CD4-positive, alpha-beta memory T cell (primary cell): ENCODE results near the gene SATB2. TPM values are rescaled to one million over a fixed set of nuclear protein-coding genes. Genes with fewer than 3 reads are reported as not detected.

Experiments
- CTCF ChIA-PET: fragments of 350-600 bp; sonication (Branson Sonifier 250); formaldehyde crosslinking; loops from one replicate; lab custom pipeline; 2021; ENCODE audit warnings: inconsistent platforms; ENCODE audit not compliant: partially characterized antibody; lab: Charles Lee
- POLR2A ChIA-PET: fragments of 350-600 bp; sonication (Branson Sonifier 250); formaldehyde crosslinking; loops from one replicate; lab custom pipeline; 2021; ENCODE audit not compliant: partially characterized antibody; lab: Charles Lee
- DNase-seq, 5 donors: peaks; one replicate each; pipeline versions ENCODE4 v3.0.0 to v3.0.0-alpha.2; 2020 to 2022; ENCODE audit warnings: mixed read lengths in 1 of 5
- H3K27ac ChIP-seq: one replicate; pipeline ENCODE4 v1.7.0; 2013; ENCODE audit warnings: low read depth, low read length
- H3K27me3 ChIP-seq: 2 replicates; pipeline ENCODE4 v1.7.0; 2013; ENCODE audit warnings: mild to moderate bottlenecking, low read length, moderate library complexity; ENCODE audit not compliant: insufficient read depth
- H3K36me3 ChIP-seq: 2 replicates; pipeline ENCODE4 v1.7.0; 2013; ENCODE audit warnings: mild to moderate bottlenecking, low read length, moderate library complexity; ENCODE audit not compliant: insufficient read depth
- H3K4me1 ChIP-seq: 2 replicates; pipeline ENCODE4 v1.7.0; 2013; ENCODE audit warnings: mild to moderate bottlenecking, low read length, moderate library complexity; ENCODE audit not compliant: insufficient read depth
- H3K4me3 ChIP-seq, 2 donors: one replicate each; pipeline ENCODE4 v1.7.0; 2013; ENCODE audit warnings: low read length in 2 of 2, mild to moderate bottlenecking in 1 of 2
- H3K9me3 ChIP-seq, 2 donors: one replicate each; pipeline ENCODE4 v1.7.0; 2013; ENCODE audit warnings: low read length in 2 of 2, control low read depth in 1 of 2; ENCODE audit not compliant: control insufficient read depth in 1 of 2
- H3K27ac Mint-ChIP-seq, 7 donors: one replicate each; pipeline ENCODE4 v1.8.0; 2020 to 2021; ENCODE audit warnings: mixed read lengths in 7 of 7, mild to moderate bottlenecking in 6 of 7, inconsistent platforms in 3 of 7, moderate library complexity in 3 of 7
- H3K27me3 Mint-ChIP-seq, 2 donors: one replicate each; pipeline ENCODE4 v1.8.0; 2020 to 2021; ENCODE audit warnings: mixed read lengths in 2 of 2
- H3K36me3 Mint-ChIP-seq, 2 donors: one replicate each; pipeline ENCODE4 v1.8.0; 2020 to 2021; ENCODE audit warnings: mixed read lengths in 2 of 2, inconsistent platforms in 1 of 2, mild to moderate bottlenecking in 1 of 2
- H3K4me1 Mint-ChIP-seq, 4 donors: one replicate each; pipeline ENCODE4 v1.8.0; 2020 to 2021; ENCODE audit warnings: mixed read lengths in 4 of 4, mild to moderate bottlenecking in 1 of 4
- H3K4me3 Mint-ChIP-seq, 8 donors: one replicate each; pipeline ENCODE4 v1.8.0; 2020 to 2021; ENCODE audit warnings: mixed read lengths in 8 of 8, mild to moderate bottlenecking in 7 of 8, moderate library complexity in 6 of 8, inconsistent platforms in 3 of 8
- H3K9me3 Mint-ChIP-seq, 8 donors: one replicate each; pipeline ENCODE4 v1.8.0; 2020 to 2021; ENCODE audit warnings: mixed read lengths in 8 of 8, mild to moderate bottlenecking in 5 of 8, inconsistent platforms in 3 of 8, moderate library complexity in 1 of 8
- intact Hi-C: fragments of 100-400 bp; cut with micrococcal nuclease; formaldehyde crosslinking; loops from one replicate; pipeline ENCODE4 v1.15.1; 2023
- polyA plus RNA-seq, 2 donors: library from polyadenylated mRNA; unstranded; fragments of 300-500 nt; fragmentation: Illumina TruSeq; gene quantifications; one replicate each; pipeline ENCODE4 v1.2.3, GENCODE V29; 2021
- total RNA-seq, 2 experiments: library from RNA; stranded (reverse); gene quantifications; one replicate each; pipeline ENCODE4 v1.2.3, GENCODE V29; 2021

The SATB2 gene
- total and polyA plus RNA-seq, 4 experiments from 2014 or later = 0.06 TPM; not detected in 3

DNA sequence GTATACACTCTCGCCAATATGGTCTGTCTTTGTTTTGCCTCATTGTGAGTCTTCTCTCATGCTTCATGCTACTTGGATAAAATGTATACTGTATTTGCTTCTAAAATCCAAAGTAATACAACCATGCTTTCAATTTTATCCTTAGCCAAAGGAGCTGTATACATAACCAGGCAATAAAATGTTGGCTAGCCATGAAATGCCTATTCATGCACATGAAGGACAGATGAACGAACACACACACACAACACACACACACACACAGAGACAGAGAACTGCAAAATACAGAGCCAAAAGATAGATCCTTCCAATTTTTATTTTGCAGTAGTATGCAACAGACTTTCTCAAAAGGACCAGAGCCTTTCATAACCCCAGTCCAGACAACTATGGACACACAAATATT is 113.7 kb downstream of the SATB2 start:
- Mint-ChIP-seq H3K9me3 (peaks cover 0 to 3% (median 0%) of the 10 kb centered on the region in 8 donors), H3K4me1 (no peaks in the 10 kb centered on the region), H3K4me3 (no peak overlapping the region), H3K36me3 (no peaks in the 10 kb centered on the region), H3K27me3 (peaks cover 0 to 4% of the 10 kb centered on the region in 2 donors), H3K27ac (no peak overlapping the region)
- no peaks in the 10 kb centered on the region for H3K4me1 ChIP-seq
- H3K27ac ChIP-seq = no peak overlapping the region
- ChIA-PET CTCF (no interaction called here), POLR2A (no interaction called here)
- DNase-seq = no peak
- no peaks in the 10 kb centered on the region for H3K36me3 ChIP-seq
- no peaks in the 10 kb centered on the region for H3K9me3 ChIP-seq
- intact Hi-C loops = no loop called here
- H3K27me3 ChIP-seq = no peaks in the 10 kb centered on the region
- no peak overlapping the region for H3K4me3 ChIP-seq

DNA sequence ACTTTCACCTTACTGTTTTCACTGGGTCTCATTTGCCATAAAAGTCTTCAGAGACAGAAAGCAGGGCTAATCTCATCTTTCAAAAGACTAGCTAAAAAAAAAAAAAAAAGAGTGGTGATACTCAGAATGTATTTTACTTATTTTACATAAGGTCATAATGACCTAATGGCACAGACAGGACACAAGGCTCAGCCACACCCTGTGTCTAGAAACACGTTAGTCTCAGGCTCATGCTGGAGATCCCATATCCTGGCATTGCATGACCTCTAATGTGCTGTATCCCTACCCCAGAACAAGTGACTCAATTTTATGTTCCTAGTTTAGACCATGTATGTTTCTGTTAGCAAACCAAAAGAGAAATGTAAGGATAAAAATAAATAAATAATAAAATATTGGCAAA is 115.4 kb downstream of the SATB2 start:
- Histone ChIP-seq H3K4me1 (no peaks in the 10 kb centered on the region), H3K27ac (no peak overlapping the region), H3K27me3 (no peaks in the 10 kb centered on the region), H3K9me3 (no peaks in the 10 kb centered on the region), H3K4me3 (no peak overlapping the region), H3K36me3 (no peaks in the 10 kb centered on the region)
- no peak overlapping the region for H3K4me3 Mint-ChIP-seq
- intact Hi-C loops = no loop called here
- H3K9me3 Mint-ChIP-seq = peaks cover 0 to 3% (median 0%) of the 10 kb centered on the region in 8 donors
- H3K4me1 Mint-ChIP-seq = no peaks in the 10 kb centered on the region
- ChIA-PET CTCF (interaction anchor here (1.5 kb wide), 1 partner anchor 15 kb away, joined by 4 read pairs; no protein-coding TSS in a partner anchor), POLR2A (no interaction called here)
- no peaks in the 10 kb centered on the region for H3K36me3 Mint-ChIP-seq
- H3K27ac Mint-ChIP-seq = no peak overlapping the region
- peaks cover 1 to 4% of the 10 kb centered on the region in 2 donors for H3K27me3 Mint-ChIP-seq
- no peak for DNase-seq

DNA sequence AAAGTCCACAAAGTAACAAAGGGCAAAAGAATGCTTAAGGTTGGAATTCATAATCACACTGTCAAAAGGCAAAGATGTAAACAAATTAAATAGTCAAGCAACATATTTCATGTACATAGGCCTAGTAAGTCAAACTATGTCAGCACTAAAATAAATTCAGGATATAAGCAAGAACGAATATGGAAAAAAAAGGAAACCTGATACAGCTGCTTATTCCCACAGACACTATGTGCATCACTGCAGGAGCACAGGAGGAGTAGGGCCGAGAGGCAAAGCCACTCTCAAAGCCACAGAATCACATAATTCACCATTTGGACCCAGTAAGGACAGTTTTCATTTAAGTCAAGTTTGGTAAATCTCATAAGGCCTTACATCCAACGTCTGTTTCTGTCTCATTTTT is 116.6 kb downstream of the SATB2 start:
- no peak overlapping the region for H3K4me3 Mint-ChIP-seq
- H3K36me3 Mint-ChIP-seq = no peaks in the 10 kb centered on the region
- Histone ChIP-seq H3K4me1 (no peaks in the 10 kb centered on the region), H3K27me3 (no peaks in the 10 kb centered on the region), H3K27ac (no peak overlapping the region), H3K4me3 (no peak overlapping the region), H3K36me3 (no peaks in the 10 kb centered on the region), H3K9me3 (no peaks in the 10 kb centered on the region)
- intact Hi-C loops = no loop called here
- peaks cover 2 to 4% of the 10 kb centered on the region in 2 donors for H3K27me3 Mint-ChIP-seq
- H3K9me3 Mint-ChIP-seq = peaks cover 0 to 3% (median 0%) of the 10 kb centered on the region in 8 donors
- no peaks in the 10 kb centered on the region for H3K4me1 Mint-ChIP-seq
- CTCF ChIA-PET = interaction anchor here (1.5 kb wide), 1 partner anchor 17 kb away, joined by 4 read pairs; no protein-coding TSS in a partner anchor
- H3K27ac Mint-ChIP-seq = no peak overlapping the region
- POLR2A ChIA-PET = no interaction called here
- DNase-seq = no peak

DNA sequence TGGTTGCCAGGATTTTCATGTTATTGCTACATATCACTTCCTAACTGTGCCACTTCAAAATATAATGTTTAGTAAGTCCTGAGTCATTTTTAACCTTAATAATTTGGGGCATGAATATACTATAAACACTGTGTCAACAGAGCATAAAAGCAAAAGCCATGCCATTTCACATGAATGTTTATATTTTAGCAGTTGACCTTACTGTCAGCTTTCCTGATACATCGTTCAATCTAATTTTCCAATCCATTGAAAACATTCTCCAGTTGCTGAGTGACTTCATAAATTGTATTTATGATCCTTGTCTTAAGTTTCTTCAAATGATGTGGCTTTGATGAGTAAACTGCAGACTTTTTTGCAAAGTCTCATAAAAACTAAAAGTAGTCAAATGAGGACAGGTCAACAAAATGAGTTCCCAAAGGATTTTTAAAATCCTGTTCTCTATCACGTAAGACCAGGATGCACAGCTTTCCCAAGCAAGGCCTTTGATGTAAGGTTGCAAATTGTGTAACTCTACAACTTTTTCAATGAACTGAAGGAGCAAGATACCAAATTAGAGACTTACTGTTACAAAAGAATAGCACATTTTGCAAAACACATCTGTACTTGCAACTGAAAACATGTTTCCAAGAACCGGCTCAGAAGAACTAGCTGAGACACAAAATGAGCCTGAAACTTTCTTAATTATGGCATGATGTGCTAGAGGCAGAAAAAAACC is 117.7 kb downstream of the SATB2 start:
- POLR2A ChIA-PET = no interaction called here
- Mint-ChIP-seq H3K4me3 (no peak overlapping the region), H3K27ac (no peak overlapping the region), H3K4me1 (no peaks in the 10 kb centered on the region), H3K27me3 (peaks cover 2% of the 10 kb centered on the region in 2 donors), H3K9me3 (no peaks in the 10 kb centered on the region), H3K36me3 (no peaks in the 10 kb centered on the region)
- CTCF ChIA-PET = no interaction called here
- no peaks in the 10 kb centered on the region for H3K9me3 ChIP-seq
- H3K4me3 ChIP-seq = no peak overlapping the region
- no peaks in the 10 kb centered on the region for H3K27me3 ChIP-seq
- DNase-seq = no peak
- no peak overlapping the region for H3K27ac ChIP-seq
- H3K4me1 ChIP-seq = no peaks in the 10 kb centered on the region
- H3K36me3 ChIP-seq = no peaks in the 10 kb centered on the region
- intact Hi-C loops = no loop called here

DNA sequence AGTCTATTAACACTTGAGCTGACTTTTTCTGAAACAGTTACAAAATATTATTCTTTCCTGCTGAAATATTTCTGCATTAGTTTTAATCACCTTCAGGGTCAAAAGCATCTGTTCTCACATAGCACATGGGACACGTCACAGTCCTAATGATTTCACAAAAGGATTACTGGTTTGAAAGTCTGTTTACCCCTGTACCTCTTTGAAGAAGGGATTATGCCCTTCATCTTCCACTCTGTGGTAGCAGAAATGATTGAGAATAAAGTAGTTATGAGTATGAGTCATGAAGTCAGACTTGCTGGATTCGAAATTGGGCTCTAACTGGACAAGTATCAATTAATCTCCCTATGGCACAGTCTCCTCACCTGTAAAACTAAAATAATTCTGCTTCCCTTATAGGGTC is 121.2 kb downstream of the SATB2 start:
- POLR2A ChIA-PET = no interaction called here
- intact Hi-C loops = no loop called here

DNA sequence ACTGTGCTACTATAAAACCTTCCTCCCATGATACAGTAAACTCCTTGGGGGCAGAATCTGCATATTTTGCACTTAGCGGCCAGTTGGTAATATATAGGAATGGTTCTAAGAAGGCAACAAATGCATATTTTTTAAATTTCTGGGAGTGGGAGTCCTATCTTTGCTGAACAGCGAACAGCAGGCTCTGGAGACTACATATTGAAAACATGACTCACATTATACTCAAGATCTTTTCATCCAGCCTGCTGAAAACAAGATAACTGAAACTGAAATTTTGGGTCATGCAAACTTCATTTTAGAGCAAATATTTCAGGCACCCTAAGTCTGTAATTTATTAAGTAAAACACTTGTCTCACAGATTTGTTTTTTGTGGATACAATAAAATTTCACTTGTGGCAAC is 122.2 kb downstream of the SATB2 start:
- Histone ChIP-seq H3K4me1 (no peaks in the 10 kb centered on the region), H3K27ac (no peak overlapping the region), H3K9me3 (no peaks in the 10 kb centered on the region), H3K27me3 (no peaks in the 10 kb centered on the region), H3K36me3 (no peaks in the 10 kb centered on the region), H3K4me3 (no peak overlapping the region)
- peaks cover 2 to 5% of the 10 kb centered on the region in 2 donors for H3K27me3 Mint-ChIP-seq
- no peaks in the 10 kb centered on the region for H3K9me3 Mint-ChIP-seq
- POLR2A ChIA-PET = no interaction called here
- no peak for DNase-seq
- intact Hi-C loops = no loop called here
- H3K4me3 Mint-ChIP-seq = no peak overlapping the region
- no peaks in the 10 kb centered on the region for H3K36me3 Mint-ChIP-seq
- no peaks in the 10 kb centered on the region for H3K4me1 Mint-ChIP-seq
- H3K27ac Mint-ChIP-seq = no peak overlapping the region
- CTCF ChIA-PET = no interaction called here

More for the DNA sequence above, 121.2 kb downstream of the SATB2 start:
- CTCF ChIA-PET = no interaction called here
- H3K9me3 ChIP-seq = no peaks in the 10 kb centered on the region
- no peak overlapping the region for H3K4me3 ChIP-seq
- no peaks in the 10 kb centered on the region for H3K36me3 ChIP-seq
- no peaks in the 10 kb centered on the region for H3K36me3 Mint-ChIP-seq
- no peaks in the 10 kb centered on the region for H3K4me1 ChIP-seq
- H3K27ac ChIP-seq = no peak overlapping the region
- no peak overlapping the region for H3K27ac Mint-ChIP-seq
- H3K4me3 Mint-ChIP-seq = no peak overlapping the region
- H3K27me3 ChIP-seq = no peaks in the 10 kb centered on the region
- no peaks in the 10 kb centered on the region for H3K4me1 Mint-ChIP-seq
- no peak for DNase-seq
- H3K9me3 Mint-ChIP-seq = no peaks in the 10 kb centered on the region
- peaks cover 2 to 5% of the 10 kb centered on the region in 2 donors for H3K27me3 Mint-ChIP-seq

DNA sequence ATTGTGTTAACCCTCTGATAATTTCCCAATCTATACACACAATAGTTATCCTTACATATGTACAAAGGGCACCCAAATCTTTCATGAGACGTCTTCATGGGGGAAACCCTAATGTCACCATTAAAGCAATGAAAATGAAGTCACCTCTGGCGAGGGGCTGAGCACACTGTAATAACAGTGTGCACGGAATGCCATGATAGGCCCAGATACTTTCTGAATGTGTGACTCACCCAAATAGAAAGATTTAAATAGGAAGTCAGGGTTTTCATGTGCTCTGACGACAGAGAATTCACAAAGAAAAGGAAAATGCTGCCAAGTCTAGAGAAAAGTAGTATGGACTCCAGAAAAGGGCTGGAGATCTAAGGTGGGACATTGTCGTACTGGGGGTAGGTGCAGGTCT is 128.3 kb downstream of the SATB2 start:
- H3K4me1 ChIP-seq = no peaks in the 10 kb centered on the region
- no peak overlapping the region for H3K27ac ChIP-seq
- no peak for DNase-seq
- POLR2A ChIA-PET = no interaction called here
- H3K36me3 Mint-ChIP-seq = no peaks in the 10 kb centered on the region
- CTCF ChIA-PET = no interaction called here
- no peaks in the 10 kb centered on the region for H3K9me3 ChIP-seq
- H3K4me3 ChIP-seq = no peak overlapping the region
- H3K4me3 Mint-ChIP-seq = no peak overlapping the region
- intact Hi-C loops = no loop called here
- H3K9me3 Mint-ChIP-seq = no peaks in the 10 kb centered on the region
- no peak overlapping the region for H3K27ac Mint-ChIP-seq
- no peaks in the 10 kb centered on the region for H3K27me3 ChIP-seq
- H3K27me3 Mint-ChIP-seq = peaks cover 2% of the 10 kb centered on the region in 2 donors
- no peaks in the 10 kb centered on the region for H3K36me3 ChIP-seq
- no peaks in the 10 kb centered on the region for H3K4me1 Mint-ChIP-seq
